SK-N-MC (cell line): ENCODE data around the gene CCL26.

Experiments used
- EZH2 ChIP-seq: fragments of 200-600 bp; sonication (generic); IDR thresholded peaks from one replicate; pipeline ENCODE4 v1.6.1; 2017; ENCODE audit warnings: antibody characterized with exemption
- POLR2AphosphoS5 ChIP-seq: IDR thresholded peaks from 2 replicates; pipeline ENCODE4 v1.6.1; 2012; ENCODE audit warnings: mild to moderate bottlenecking, low read depth, low read length, borderline replicate concordance

GRCh38 chr7:75813084-75813483 lies 41.1 kb upstream of the CCL26 start:
- TF ChIP-seq EZH2: no peak
- TF ChIP-seq POLR2AphosphoS5: no peak
